Airway epithelial cell (primary cell): Measurements from ENCODE around the gene INHA. TPM values are rescaled to one million over a fixed set of nuclear protein-coding genes. Genes with fewer than 3 reads are reported as not detected.

Source experiments
- total RNA-seq: library from RNA; depleted of rRNA; stranded (reverse); fragments of >200 nt; gene quantifications from 2 replicates; pipeline ENCODE4 v1.2.3, GENCODE V29; 2015

Gene INHA, protein sequence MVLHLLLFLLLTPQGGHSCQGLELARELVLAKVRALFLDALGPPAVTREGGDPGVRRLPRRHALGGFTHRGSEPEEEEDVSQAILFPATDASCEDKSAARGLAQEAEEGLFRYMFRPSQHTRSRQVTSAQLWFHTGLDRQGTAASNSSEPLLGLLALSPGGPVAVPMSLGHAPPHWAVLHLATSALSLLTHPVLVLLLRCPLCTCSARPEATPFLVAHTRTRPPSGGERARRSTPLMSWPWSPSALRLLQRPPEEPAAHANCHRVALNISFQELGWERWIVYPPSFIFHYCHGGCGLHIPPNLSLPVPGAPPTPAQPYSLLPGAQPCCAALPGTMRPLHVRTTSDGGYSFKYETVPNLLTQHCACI
- total RNA-seq, result not detected in 2 replicates

DNA sequence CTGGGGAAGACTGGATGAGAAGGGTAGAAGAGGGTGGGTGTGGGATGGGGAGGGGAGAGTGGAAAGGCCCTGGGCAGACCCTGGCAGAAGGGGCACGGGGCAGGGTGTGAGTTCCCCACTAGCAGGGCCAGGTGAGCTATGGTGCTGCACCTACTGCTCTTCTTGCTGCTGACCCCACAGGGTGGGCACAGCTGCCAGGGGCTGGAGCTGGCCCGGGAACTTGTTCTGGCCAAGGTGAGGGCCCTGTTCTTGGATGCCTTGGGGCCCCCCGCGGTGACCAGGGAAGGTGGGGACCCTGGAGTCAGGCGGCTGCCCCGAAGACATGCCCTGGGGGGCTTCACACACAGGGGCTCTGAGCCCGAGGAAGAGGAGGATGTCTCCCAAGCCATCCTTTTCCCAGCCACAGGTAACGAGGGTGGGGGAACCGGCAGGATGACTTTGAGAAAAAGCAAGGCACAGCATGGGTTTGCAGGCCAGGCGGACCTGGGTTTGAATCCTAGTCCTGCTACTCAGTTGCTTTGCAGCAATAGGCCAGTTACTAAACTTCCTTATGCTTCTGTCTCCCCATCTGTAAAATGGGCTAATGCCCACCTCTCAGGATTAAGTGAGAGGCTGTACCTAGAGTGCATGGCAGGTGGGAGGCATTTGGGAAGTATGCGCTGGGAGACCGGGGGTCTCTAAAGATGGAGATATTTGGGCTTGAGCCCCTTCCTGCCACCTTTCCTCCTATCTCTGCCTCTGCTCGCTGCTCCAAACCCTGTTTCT lies at the start of gene INHA:
TSS of gene INHA (plus strand) at position 74 of the 765 bp plus-strand sequence. CDS start at position 139, 65 bp downstream.

DNA sequence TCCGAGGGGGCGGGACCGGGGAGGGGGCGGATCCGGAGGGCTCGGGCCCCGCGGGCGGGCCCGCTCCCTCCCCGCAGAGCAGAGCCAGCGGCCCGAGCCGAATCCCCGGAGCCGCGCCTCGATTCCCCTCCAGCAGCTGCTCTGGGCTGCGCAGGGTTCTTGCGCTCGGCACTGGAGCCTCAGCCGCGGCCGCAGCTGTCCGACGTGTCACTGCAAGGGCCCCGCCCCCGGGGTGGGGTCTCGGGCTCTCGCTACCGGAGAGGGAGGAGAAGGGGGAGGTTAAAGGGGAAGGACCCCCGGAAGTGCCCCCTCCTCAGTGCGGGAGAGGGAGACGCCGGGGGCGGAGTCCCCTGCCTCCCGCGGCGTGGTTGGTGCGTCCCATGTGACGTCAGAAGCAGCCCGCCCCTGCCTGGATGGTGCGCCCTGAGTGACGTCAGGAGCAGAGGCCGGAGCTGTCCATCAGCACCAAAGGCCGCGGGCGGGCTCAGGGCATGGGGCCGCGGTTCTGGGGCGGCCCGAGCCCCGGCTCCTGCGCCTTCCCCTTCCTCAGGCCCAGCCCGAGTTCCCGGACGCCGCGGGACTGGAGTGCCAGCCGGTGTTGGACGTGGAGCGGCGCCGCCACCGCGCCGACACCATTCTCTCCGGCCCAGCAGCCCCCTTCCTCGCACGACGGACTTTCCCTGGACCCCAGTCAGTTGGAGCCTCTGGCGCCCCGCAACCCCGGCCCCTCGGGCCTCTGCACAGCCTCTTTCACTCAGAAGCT lies 28.3 kb upstream of the INHA start, which contains the start of the genes CHPF and TMEM198:
TSS of gene CHPF (minus strand) at position 214 of the 763 bp plus-strand sequence. CDS start 271 bp downstream, outside the sequence.
TSS of gene TMEM198 (plus strand) at position 433 of the 763 bp plus-strand sequence. CDS start 700 bp downstream, outside the sequence.

DNA sequence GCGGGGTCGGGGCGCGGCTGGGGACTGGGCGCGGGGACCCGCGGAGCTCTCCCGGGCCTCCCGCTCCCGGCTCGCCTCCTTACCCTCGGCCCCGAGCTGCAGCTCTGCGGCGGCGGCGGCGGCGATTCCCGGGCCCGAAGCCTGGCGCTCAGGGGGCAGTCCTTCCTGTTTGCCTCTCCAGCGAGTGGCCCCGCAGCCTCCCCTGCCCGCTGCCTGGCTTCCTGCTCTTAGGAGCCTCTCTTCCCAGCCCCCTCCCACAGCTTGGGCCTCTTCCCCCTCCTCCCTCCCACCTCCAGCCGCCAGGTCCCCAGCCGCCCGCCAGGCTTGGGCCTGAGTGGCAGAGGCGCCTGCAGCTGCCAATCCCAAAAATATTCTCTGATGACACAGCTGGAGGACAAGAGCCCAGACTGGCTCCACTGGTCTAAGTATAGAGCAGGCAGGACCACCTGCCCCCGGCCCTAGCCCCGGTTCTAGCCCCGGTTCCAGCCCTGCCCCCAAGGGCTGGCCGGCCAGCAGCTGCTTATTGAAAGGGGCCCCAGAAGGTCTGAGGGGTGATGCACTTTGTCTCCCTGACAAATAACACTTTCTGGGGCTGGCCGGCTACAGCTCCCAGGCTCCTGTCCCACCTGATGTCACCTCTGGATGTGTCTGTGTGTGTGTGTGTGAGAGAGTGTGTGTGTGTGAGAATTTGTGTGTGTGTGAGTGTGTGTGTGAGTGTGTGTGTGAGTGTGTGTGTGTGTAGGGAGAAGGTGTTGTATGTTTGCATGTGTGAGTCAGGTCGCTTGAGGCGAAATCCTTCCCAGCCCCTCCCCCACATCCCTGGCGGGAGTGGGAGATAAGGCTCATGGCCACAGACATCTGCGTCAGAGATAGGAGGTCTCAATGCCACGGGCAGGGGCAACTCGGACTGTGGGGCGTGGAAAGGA lies 536 bp upstream of the INHA start, which contains the start of gene OBSL1:
TSS of gene OBSL1 (minus strand) at position 229 of the 926 bp plus-strand sequence. CDS start 307 bp downstream, outside the sequence.

DNA sequence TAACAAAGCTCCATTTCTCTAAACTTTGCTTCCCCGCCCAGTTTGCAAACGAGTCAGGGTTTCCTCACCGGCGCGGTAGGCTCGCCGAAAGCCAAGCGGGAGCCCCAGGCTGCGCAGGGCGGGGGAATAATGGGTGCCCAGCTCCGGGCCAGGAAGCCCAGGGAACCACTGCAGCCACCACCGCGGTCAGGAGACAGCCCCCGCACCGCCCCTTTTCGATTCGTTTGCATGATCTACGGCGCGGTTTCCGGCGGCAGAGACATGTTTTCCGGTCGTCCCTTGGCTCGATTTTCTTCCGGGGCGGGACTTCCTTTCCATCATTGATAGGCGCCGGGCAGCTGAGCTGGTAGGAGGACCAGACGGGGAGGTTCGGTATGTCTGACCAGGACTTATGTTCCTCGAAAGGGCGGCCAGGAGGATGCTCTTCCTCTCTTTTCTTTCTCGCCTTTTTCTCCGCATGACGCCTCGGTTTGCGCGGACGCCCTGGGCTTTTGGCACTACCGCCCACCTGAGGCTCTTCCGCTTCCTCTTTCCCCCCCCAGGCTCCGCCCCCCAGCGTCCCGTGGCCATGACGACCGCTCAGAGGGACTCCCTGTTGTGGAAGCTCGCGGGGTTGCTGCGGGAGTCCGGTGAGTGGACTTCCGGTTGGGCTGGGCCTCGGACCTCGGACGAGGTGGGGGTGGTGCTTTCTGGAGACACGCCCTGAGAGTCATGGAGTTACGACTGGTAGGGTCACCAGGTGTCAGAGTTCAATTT lies 25.6 kb downstream of the INHA start, which contains the start of gene STK11IP:
TSS of gene STK11IP (plus strand) at position 306 of the 756 bp plus-strand sequence. CDS start at position 569, 263 bp downstream.

Other genes with a start within 250 kb of the INHA start
- gene RESP18, start 239.6 kb upstream of the INHA start, total RNA-seq, result not detected in 2 replicates
- gene DNPEP, start 184.4 kb upstream of the INHA start, total RNA-seq, result 35.7 and 41.8 TPM in 2 replicates
- not detected in 2 replicates for gene DES, start 153.9 kb upstream of the INHA start, total RNA-seq
- gene SPEG, start 137.5 kb upstream of the INHA start, total RNA-seq, result 7.5 and 9.0 TPM in 2 replicates
- gene GMPPA, start 73.4 kb upstream of the INHA start, total RNA-seq, result 24.4 and 32.1 TPM in 2 replicates
- not detected in 2 replicates for gene ASIC4, start 57.8 kb upstream of the INHA start, total RNA-seq
- gene CHPF, start 28.5 kb upstream of the INHA start, total RNA-seq, result 168 and 186 TPM in 2 replicates
- 0.78 and 0.93 TPM in 2 replicates for gene TMEM198, start 28.3 kb upstream of the INHA start, total RNA-seq
- gene OBSL1, start 771 bp upstream of the INHA start, total RNA-seq, result 35.3 and 35.9 TPM in 2 replicates
- gene STK11IP, start 25.5 kb downstream of the INHA start, total RNA-seq, result 12.5 and 18.9 TPM in 2 replicates
- gene SLC4A3, start 55.3 kb downstream of the INHA start, total RNA-seq, result 5.9 and 6.5 TPM in 2 replicates